HepG2 (cell line): ENCODE data around the gene CRYBA2. TPM values are rescaled to one million over a fixed set of nuclear protein-coding genes. Genes with fewer than 3 reads are reported as not detected.

Source experiments
- ARHGAP35 ChIP-seq: sonication (generic); formaldehyde crosslinking; IDR thresholded peaks from 2 replicates; pipeline ENCODE4 v1.9.0; 2022; ENCODE audit warnings: mild to moderate bottlenecking, inconsistent platforms, moderate library complexity, missing genetic modification reagents, borderline replicate concordance
- CCAR2 ChIP-seq: fragments of 200-400 bp; formaldehyde crosslinking; optimal IDR thresholded peaks from 2 replicates; pipeline ENCODE3; 2018; ENCODE audit warnings: low read depth, mild to moderate bottlenecking, low read length, moderate library complexity
- KDM4B ChIP-seq: sonication (generic); formaldehyde crosslinking; IDR thresholded peaks from 2 replicates; pipeline ENCODE4 v1.4.0; 2020; ENCODE audit warnings: missing genetic modification reagents
- MAZ ChIP-seq, 2 experiments: sonication (generic) in 1 of 2; formaldehyde crosslinking in 1 of 2; IDR thresholded peaks; 2 replicates each; pipeline versions ENCODE4 v1.5.0 to v1.6.1; 2012 to 2020; ENCODE audit warnings: low read depth in 2 of 2, mild to moderate bottlenecking in 2 of 2, borderline replicate concordance in 1 of 2, improper control_type of control experiment in 1 of 2, low read length in 1 of 2, missing genetic modification reagents in 1 of 2, moderate library complexity in 1 of 2
- SOX5 ChIP-seq: IDR thresholded peaks from 2 replicates; pipeline ENCODE4 v1.6.1; 2016; ENCODE audit warnings: borderline replicate concordance
- ZBTB1 ChIP-seq: sonication (generic); formaldehyde crosslinking; IDR thresholded peaks from 2 replicates; pipeline ENCODE4 v1.4.0; 2020; ENCODE audit warnings: missing genetic modification reagents, borderline replicate concordance
- ZBTB40 ChIP-seq, 2 experiments: fragments of 450-650 bp in 1 of 2; sonication (generic) in 1 of 2; formaldehyde crosslinking in 1 of 2; IDR thresholded peaks; 2 replicates each; pipeline versions ENCODE4 v1.6.1 to v1.8.0; 2016 to 2022; ENCODE audit warnings: antibody characterized with exemption in 1 of 2, mild to moderate bottlenecking in 1 of 2, missing genetic modification reagents in 1 of 2
- ZHX2 ChIP-seq, 2 experiments: sonication (generic) in 1 of 2; formaldehyde crosslinking in 1 of 2; IDR thresholded peaks; 2 replicates each; pipeline versions ENCODE4 v1.6.1 to v1.9.0; 2014 to 2022; ENCODE audit warnings: antibody characterized with exemption in 1 of 2, borderline replicate concordance in 1 of 2, inconsistent platforms in 1 of 2, low read depth in 1 of 2, missing genetic modification reagents in 1 of 2
- ZNF256 ChIP-seq: sonication (generic); formaldehyde crosslinking; conservative IDR thresholded peaks from 2 replicates; pipeline ENCODE4 v1.4.0; 2020; ENCODE audit warnings: missing genetic modification reagents
- ZNF562 ChIP-seq: sonication (generic); formaldehyde crosslinking; IDR thresholded peaks from 2 replicates; pipeline ENCODE4 v1.8.0; 2022; ENCODE audit warnings: missing genetic modification reagents, borderline replicate concordance
- ZNF615 ChIP-seq: sonication (generic); formaldehyde crosslinking; IDR thresholded peaks from 2 replicates; pipeline ENCODE4 v1.5.0; 2020; ENCODE audit warnings: mild to moderate bottlenecking, missing genetic modification reagents, borderline replicate concordance
- ZNF672 ChIP-seq: sonication (generic); formaldehyde crosslinking; IDR thresholded peaks from 2 replicates; pipeline ENCODE4 v1.8.1; 2022; ENCODE audit warnings: missing genetic modification reagents
- polyA plus RNA-seq, 8 experiments: library from polyadenylated mRNA; depleted of rRNA in 3 of 8; stranded (reverse) in 7 of 8; unstranded in 1 of 8; fragments of >200 nt; fragmentation: Illumina TruSeq in 4 of 8; extraction: Trizol in 4 of 8; gene quantifications; 2 replicates each; pipeline versions ENCODE4 v1.2.1 to v1.2.3, GENCODE V29; 2011 to 2016; ENCODE audit warnings: low read depth in 4 of 8, missing spikeins in 1 of 8, mixed read lengths in 1 of 8; ENCODE audit not compliant: insufficient read depth in 1 of 8
- total RNA-seq, 5 experiments: library from RNA; depleted of rRNA; stranded (reverse); fragments of >200 nt; fragmentation: Illumina TruSeq; extraction: Trizol; gene quantifications; 2 replicates each; pipeline ENCODE4 v1.2.3, GENCODE V29; 2016; ENCODE audit warnings: low read depth in 1 of 5

The CRYBA2 gene
- total and polyA plus RNA-seq, 2 of the 13 experiments (the other 11 are each of a cell fraction or from before 2014, with no cell fraction given), result not detected

GRCh38 chr2:218962859-218963492 is 30.2 kb downstream of the CRYBA2 start (continued):
- no peak for TF ChIP-seq ZNF562 (CRISPR knock-in tag)
- no peak for TF ChIP-seq ZBTB1 (CRISPR knock-in tag)
- no peak for TF ChIP-seq ZBTB40 (IDR thresholded peaks at IDR 0.05)
- TF ChIP-seq ZBTB40 (CRISPR knock-in tag; IDR thresholded peaks at IDR 0.05), result peak; percentile 87
- TF ChIP-seq ZHX2 (IDR thresholded peaks at IDR 0.05; ENCODE audit: low read depth), result 0 out of 2 replicates have a peak, but pooled peaks have one; percentile 18
- TF ChIP-seq ZHX2 (CRISPR knock-in tag; IDR thresholded peaks at IDR 0.05; ENCODE audit: borderline replicate concordance), result peak; percentile 91; the same call in 1 of the 2 replicates
- no peak for TF ChIP-seq MAZ (IDR thresholded peaks at IDR 0.05; ENCODE audit: borderline replicate concordance, low read depth, low read length)
- peak; percentile 86 for TF ChIP-seq MAZ (CRISPR knock-in tag; IDR thresholded peaks at IDR 0.05; ENCODE audit: low read depth)
- TF ChIP-seq CCAR2, result no peak
- TF ChIP-seq SOX5 (CRISPR knock-in tag), result peak; percentile 31; the same call in 1 of the 2 replicates
- TF ChIP-seq KDM4B (CRISPR knock-in tag), result peak; percentile 98; the same call in 1 of the 2 replicates
- TF ChIP-seq ARHGAP35, result peak; percentile 86; the same call in 1 of the 2 replicates
- TF ChIP-seq ZNF615, result no peak
- TF ChIP-seq ZNF672 (CRISPR knock-in tag), result no peak
- TF ChIP-seq ZNF256, result peak; percentile 96; the same call in 1 of the 2 replicates
